ENCODE data around the gene PVR. TPM values are rescaled to one million over a fixed set of nuclear protein-coding genes. Genes with fewer than 3 reads are reported as not detected.

The PVR gene, protein sequence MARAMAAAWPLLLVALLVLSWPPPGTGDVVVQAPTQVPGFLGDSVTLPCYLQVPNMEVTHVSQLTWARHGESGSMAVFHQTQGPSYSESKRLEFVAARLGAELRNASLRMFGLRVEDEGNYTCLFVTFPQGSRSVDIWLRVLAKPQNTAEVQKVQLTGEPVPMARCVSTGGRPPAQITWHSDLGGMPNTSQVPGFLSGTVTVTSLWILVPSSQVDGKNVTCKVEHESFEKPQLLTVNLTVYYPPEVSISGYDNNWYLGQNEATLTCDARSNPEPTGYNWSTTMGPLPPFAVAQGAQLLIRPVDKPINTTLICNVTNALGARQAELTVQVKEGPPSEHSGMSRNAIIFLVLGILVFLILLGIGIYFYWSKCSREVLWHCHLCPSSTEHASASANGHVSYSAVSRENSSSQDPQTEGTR
- total RNA-seq (2021), result 50.8 and 52.1 TPM in 2 replicates
- Bru-seq, nascent RNA, result percentile 89 among the genes with signal in this experiment
- percentile 93 among the genes with signal in this experiment for BruChase-seq, experiment 1, labeled RNA remaining after a 2-hour chase
- BruChase-seq, experiment 2, labeled RNA remaining after a 6-hour chase, result percentile 94 among the genes with signal in this experiment
- long read RNA-seq, transcript PVR-205 (8 exons, 3,325 nt), result major isoform, 26 of 255 reads
- long read RNA-seq, partial matches to known transcripts, result 7 of 255 reads
- long read RNA-seq, other reads (novel, unspliced or antisense), result 210 of 255 reads

DNA sequence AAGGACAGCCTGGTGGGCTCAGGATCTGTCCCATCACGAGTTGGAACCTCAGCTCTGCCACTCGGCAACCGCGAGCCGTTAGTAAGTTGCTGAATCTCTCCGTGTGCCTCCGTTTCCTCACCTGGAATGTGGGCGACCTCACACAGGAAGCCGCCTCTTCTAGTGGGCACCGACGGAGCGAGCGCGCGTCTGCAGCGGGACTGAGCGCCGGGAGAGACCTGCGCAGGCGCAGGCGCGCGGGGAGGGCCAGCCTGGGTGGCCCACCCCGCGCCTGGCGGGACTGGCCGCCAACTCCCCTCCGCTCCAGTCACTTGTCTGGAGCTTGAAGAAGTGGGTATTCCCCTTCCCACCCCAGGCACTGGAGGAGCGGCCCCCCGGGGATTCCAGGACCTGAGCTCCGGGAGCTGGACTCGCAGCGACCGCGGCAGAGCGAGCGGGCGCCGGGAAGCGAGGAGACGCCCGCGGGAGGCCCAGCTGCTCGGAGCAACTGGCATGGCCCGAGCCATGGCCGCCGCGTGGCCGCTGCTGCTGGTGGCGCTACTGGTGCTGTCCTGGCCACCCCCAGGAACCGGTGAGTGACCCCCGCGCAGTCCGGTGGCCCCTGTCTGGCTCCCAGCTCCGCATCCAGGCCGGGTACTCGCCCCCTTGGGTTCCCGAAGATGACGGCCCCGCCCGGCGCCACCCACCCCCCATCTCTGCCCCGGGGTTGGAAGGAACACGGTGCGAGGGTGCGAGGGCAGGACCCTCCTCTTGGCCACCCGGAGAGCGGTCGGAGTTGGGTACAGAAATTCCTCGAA is at the start of gene PVR:
TSS of gene PVR (plus strand) at position 306 of the 797 bp plus-strand sequence. CDS start at position 493, 187 bp downstream.
- H3K36me3 ChIP-seq (ENCODE audit: low read depth), result peaks cover 22% of the 10 kb centered on the region
- peak within 1 kb of the TSS; percentile 80 for H3K4me2 ChIP-seq
- intact Hi-C loops (cut with micrococcal nuclease; ENCODE audit: unreplicated experiment), result loop anchor here (1.0 kb wide), 2 partner anchors 18 to 56 kb away; no protein-coding TSS in a partner anchor
- peaks cover 49% of the 10 kb centered on the region for H3K4me1 ChIP-seq (replicated peaks; ENCODE audit: insufficient read depth)
- peak; percentile 70 to 78 for DNase-seq
- H3K9me2 ChIP-seq (ENCODE audit: insufficient read depth), result no peaks in the 10 kb centered on the region
- peaks cover 24% of the 10 kb centered on the region for H4K20me1 ChIP-seq (ENCODE audit: insufficient read depth)
- peaks cover 69% of the 10 kb centered on the region for H3K79me2 ChIP-seq (ENCODE audit: low read depth)
- H3F3A ChIP-seq (ENCODE audit: insufficient read depth, low read depth), result peaks cover 42% of the 10 kb centered on the region
- no peaks in the 10 kb centered on the region for H3K27me3 ChIP-seq (ENCODE audit: insufficient read depth, low read depth)
- no peaks in the 10 kb centered on the region for H3K9me3 ChIP-seq (ENCODE audit: insufficient read depth, low read depth)
- CTCF ChIA-PET, result interaction anchor here (0.7 kb wide), 1 partner anchor 67 kb away, joined by 9 read pairs; no protein-coding TSS in a partner anchor
- POLR2A ChIA-PET (ENCODE audit: unreplicated experiment), result interaction anchor here (0.5 to 1.0 kb wide), 9 partner anchors 8 to 1023 kb away, joined by 3 to 10 read pairs (median 3); no protein-coding TSS in a partner anchor
- peak within 1 kb of the TSS; percentile 92 for H3K27ac ChIP-seq
- BruUV-seq (replicated peaks), result TSS peak; percentile 59
- peak within 1 kb of the TSS; percentile 67 for H2AFZ ChIP-seq
- TF ChIP-seq, protein P1, sequence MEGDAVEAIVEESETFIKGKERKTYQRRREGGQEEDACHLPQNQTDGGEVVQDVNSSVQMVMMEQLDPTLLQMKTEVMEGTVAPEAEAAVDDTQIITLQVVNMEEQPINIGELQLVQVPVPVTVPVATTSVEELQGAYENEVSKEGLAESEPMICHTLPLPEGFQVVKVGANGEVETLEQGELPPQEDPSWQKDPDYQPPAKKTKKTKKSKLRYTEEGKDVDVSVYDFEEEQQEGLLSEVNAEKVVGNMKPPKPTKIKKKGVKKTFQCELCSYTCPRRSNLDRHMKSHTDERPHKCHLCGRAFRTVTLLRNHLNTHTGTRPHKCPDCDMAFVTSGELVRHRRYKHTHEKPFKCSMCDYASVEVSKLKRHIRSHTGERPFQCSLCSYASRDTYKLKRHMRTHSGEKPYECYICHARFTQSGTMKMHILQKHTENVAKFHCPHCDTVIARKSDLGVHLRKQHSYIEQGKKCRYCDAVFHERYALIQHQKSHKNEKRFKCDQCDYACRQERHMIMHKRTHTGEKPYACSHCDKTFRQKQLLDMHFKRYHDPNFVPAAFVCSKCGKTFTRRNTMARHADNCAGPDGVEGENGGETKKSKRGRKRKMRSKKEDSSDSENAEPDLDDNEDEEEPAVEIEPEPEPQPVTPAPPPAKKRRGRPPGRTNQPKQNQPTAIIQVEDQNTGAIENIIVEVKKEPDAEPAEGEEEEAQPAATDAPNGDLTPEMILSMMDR (conservative IDR thresholded peaks at IDR 0.05), result no peak
- TF ChIP-seq EZH2 (IDR thresholded peaks at IDR 0.05; ENCODE audit: low read depth), result no peak
- peak within 1 kb of the TSS; percentile 88 for H3K4me3 ChIP-seq

DNA sequence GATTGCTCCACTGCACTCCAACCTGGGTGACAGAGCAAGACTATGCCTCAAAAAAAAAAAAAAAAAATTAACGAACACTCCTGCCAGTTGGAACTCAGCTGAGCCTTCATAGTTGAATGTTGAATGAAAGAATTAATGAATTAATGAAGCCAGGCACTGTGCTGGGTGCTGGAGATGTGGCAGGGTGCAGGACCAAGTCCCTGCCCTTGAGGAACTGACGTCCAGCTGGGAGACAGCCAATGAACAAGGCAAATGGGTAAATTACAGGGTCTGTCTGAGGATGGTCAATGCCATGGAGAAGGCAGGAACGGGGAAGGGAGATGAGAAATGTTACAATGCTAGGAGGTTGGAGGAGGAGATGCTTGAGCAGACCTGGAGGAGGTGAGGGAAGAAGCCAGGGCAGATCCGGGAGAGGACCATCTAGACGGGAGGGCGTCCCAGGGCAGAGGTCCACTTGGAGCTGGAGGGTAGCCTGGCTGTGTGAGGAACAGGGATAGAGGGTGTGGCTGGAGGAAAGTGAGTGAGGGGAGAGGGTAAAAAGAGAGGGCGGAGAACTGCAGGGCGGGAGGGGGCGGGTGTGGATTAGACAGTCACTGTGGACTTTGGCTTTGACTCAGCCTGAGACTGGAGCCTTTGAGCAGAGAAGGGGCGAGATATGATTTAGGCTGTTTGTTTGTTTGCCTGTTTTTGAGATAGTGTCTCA is 47.1 kb upstream of the PVR start:
- peaks cover 20% of the 10 kb centered on the region for H3F3A ChIP-seq (ENCODE audit: insufficient read depth, low read depth)
- H3K9me2 ChIP-seq (ENCODE audit: insufficient read depth), result no peaks in the 10 kb centered on the region
- peaks cover 3% of the 10 kb centered on the region; the same call in 1 of the 2 replicates for H3K9me3 ChIP-seq (ENCODE audit: insufficient read depth, low read depth)
- no peaks in the 10 kb centered on the region for H3K79me2 ChIP-seq (ENCODE audit: low read depth)
- no peak for TF ChIP-seq EZH2 (IDR thresholded peaks at IDR 0.05; ENCODE audit: low read depth)
- TF ChIP-seq, protein P1 (conservative IDR thresholded peaks at IDR 0.05), result no peak
- no peak overlapping the region for H2AFZ ChIP-seq
- no peaks in the 10 kb centered on the region for H4K20me1 ChIP-seq (ENCODE audit: insufficient read depth)
- intact Hi-C loops (cut with micrococcal nuclease; ENCODE audit: unreplicated experiment), result no loop called here
- no peak overlapping the region for H3K4me3 ChIP-seq
- CTCF ChIA-PET, result no interaction called here
- POLR2A ChIA-PET (ENCODE audit: unreplicated experiment), result no interaction called here
- peaks cover 31% of the 10 kb centered on the region for H3K4me1 ChIP-seq (replicated peaks; ENCODE audit: insufficient read depth)
- DNase-seq, result no peak
- H3K27ac ChIP-seq, result no peak overlapping the region
- H3K4me2 ChIP-seq, result no peak overlapping the region
- H3K36me3 ChIP-seq (ENCODE audit: low read depth), result no peaks in the 10 kb centered on the region
- no TSS peak for BruUV-seq (replicated peaks)
- no peaks in the 10 kb centered on the region for H3K27me3 ChIP-seq (ENCODE audit: insufficient read depth, low read depth)
